Cardiac muscle cell (in vitro differentiated cells and primary cell): ENCODE data around the gene IL31. TPM values are rescaled to one million over a fixed set of nuclear protein-coding genes. Genes with fewer than 3 reads are reported as not detected.
"Not testable (repeated sequence)": the region's sequence is repeated elsewhere in the genome, so short reads cannot be mapped to it uniquely, and the experiment has no call there.

Source experiments
- DNase-seq, 2 donors: peaks; one replicate each; pipeline versions ENCODE4 v3.0.0 to v3.0.0-alpha.2; 2010 to 2017; ENCODE audit warnings: low read depth in 1 of 2, low spot score in 1 of 2
- H3K27ac ChIP-seq: fragments of 200-600 bp; sonication (generic); 2 replicates; pipeline ENCODE4 v1.5.1; 2016
- H3K27me3 ChIP-seq: fragments of 200-600 bp; sonication (generic); 2 replicates; pipeline ENCODE4 v1.6.0; 2016; ENCODE audit warnings: control low read depth
- H3K36me3 ChIP-seq: fragments of 200-600 bp; sonication (generic); 2 replicates; pipeline ENCODE4 v1.5.1; 2016; ENCODE audit warnings: control low read depth
- H3K4me1 ChIP-seq: fragments of 200-600 bp; sonication (generic); 2 replicates; pipeline ENCODE4 v1.8.1; 2017; ENCODE audit warnings: low read depth, mild to moderate bottlenecking, mixed run types
- H3K4me3 ChIP-seq: fragments of 200-600 bp; sonication (generic); 2 replicates; pipeline ENCODE4 v1.5.1; 2016; ENCODE audit warnings: mild to moderate bottlenecking
- H3K9me3 ChIP-seq: fragments of 200-600 bp; sonication (generic); 2 replicates; pipeline ENCODE4 v1.5.1; 2017; ENCODE audit warnings: low read depth, mild to moderate bottlenecking, control low read depth
- polyA plus RNA-seq: library from polyadenylated mRNA; unstranded; fragments of >200 nt; fragmentation: Nextera tagmentation; extraction: Ambion mirVana; gene quantifications from 2 replicates; pipeline ENCODE4 v1.2.1, GENCODE V29; 2016
- total RNA-seq: library from RNA; depleted of rRNA; stranded (reverse); fragments of >200 nt; gene quantifications from 2 replicates; pipeline ENCODE4 v1.2.3, GENCODE V29; 2016
- TF ChIP-seq, protein P1 (sequence below): IDR thresholded peaks from 2 replicates; pipeline ENCODE4 v1.5.1; 2012; ENCODE audit warnings: low read depth, mild to moderate bottlenecking, low read length

The IL31 gene
- total and polyA plus RNA-seq, 2 experiments from 2014 or later: not detected

DNA sequence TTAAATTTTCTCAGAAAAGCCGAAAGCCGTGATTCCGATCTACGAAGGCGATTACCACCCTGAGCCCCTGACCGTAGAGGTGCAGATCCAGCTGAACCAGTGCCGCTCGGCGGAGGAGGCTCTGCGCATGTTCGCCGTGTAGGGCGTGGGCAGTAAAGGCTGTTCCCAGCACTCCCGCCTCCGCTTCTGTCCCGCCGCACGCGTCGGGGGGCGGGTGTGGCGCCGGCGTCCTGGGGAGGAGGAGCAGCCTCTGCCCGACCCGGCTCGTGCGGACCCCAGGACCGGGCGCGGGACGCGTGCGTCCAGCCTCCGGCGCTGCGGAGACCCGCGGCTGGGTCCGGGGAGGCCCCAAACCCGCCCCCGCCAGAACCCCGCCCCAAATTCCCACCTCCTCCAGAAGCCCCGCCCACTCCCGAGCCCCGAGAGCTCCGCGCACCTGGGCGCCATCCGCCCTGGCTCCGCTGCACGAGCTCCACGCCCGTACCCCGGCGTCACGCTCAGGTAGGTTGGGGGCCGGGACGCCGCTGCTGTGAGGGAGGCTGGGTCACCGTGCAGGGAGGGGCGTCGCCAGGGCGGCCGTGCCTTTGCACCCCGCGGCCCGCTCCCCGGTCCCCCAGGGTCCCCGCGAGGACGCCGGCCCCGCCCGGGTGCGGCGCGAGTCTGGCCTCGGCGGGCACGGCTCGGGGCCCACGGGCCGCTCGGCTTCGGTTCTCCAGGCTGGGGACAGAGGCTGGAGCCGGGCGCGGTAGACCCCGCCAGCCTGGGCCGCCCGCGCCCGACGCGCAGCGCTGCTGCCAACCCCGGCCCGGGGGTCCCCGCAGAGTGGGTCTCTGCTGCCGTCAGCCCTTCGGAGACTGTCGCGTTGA, 29.5 kb upstream of the IL31 start, which contains the start of gene B3GNT4:
B3GNT4 (plus strand) TSS at position 409 of the 866 bp plus-strand sequence. CDS start 910 bp downstream, outside the sequence.
- Histone ChIP-seq H3K4me1 (no peaks in the 10 kb centered on the region), H3K9me3 (no peaks in the 10 kb centered on the region), H3K27me3 (peaks cover 42% of the 10 kb centered on the region), H3K27ac (no peak within 1 kb of the TSS), H3K36me3 (peaks cover 8% of the 10 kb centered on the region), H3K4me3 (peak within 1 kb of the TSS; percentile 35)
- peak; percentile 53 to 58 for DNase-seq
- TF ChIP-seq, protein P1, sequence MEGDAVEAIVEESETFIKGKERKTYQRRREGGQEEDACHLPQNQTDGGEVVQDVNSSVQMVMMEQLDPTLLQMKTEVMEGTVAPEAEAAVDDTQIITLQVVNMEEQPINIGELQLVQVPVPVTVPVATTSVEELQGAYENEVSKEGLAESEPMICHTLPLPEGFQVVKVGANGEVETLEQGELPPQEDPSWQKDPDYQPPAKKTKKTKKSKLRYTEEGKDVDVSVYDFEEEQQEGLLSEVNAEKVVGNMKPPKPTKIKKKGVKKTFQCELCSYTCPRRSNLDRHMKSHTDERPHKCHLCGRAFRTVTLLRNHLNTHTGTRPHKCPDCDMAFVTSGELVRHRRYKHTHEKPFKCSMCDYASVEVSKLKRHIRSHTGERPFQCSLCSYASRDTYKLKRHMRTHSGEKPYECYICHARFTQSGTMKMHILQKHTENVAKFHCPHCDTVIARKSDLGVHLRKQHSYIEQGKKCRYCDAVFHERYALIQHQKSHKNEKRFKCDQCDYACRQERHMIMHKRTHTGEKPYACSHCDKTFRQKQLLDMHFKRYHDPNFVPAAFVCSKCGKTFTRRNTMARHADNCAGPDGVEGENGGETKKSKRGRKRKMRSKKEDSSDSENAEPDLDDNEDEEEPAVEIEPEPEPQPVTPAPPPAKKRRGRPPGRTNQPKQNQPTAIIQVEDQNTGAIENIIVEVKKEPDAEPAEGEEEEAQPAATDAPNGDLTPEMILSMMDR: no peak

DNA sequence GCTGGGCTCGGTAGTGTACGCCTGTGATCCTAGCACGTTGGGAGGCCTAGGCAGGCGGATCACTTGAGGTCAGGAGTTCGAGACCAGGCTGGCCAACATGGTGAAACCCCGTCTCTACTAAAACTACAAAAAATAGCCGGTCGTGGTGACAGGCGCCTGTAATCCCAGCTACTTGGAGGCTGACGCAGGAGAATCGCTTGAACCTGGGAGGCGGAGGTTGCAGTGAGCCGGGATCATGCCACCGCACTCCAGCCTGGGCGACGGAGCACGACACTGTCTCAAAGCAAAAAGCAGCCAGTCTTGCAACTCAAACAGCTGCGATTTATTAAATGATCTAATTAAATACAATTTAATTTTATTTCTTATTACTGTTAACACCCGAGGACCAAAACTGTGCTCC, 28.8 kb upstream of the IL31 start:
- H3K4me1 ChIP-seq, H3K9me3 ChIP-seq, H3K27ac ChIP-seq, H3K36me3 ChIP-seq, DNase-seq: not testable (repeated sequence)
- peaks cover 42% of the 10 kb centered on the region for H3K27me3 ChIP-seq
- H3K4me3 ChIP-seq: peak overlapping the region; percentile 35

DNA sequence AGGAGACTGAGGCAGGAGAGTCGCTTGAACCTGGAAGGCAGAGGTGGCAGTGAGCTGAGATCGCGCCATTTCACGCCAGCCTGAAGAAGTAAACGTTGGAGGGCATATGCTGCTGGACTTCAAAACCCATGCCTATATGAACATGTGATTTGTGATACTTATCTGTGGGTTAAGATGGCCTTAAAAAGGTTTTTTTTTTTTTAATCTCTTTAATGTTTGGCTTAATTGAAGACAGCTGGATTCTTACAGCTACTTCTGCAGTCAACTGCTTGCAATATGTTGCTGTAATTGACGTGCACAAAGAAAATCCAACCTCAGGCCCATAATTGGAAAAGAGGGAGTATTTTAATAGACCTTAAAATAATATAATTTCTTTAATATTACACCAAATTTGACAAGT, 28.0 kb upstream of the IL31 start:
- no peaks in the 10 kb centered on the region for H3K4me1 ChIP-seq
- no peaks in the 10 kb centered on the region for H3K9me3 ChIP-seq
- no peak overlapping the region for H3K27ac ChIP-seq
- DNase-seq: no peak
- peaks cover 42% of the 10 kb centered on the region for H3K27me3 ChIP-seq
- H3K36me3 ChIP-seq: no peaks in the 10 kb centered on the region
- H3K4me3 ChIP-seq: no peak overlapping the region
- TF ChIP-seq, protein P1: no peak

- Histone ChIP-seq H3K9me3 (no peaks in the 10 kb centered on the region), H3K4me3 (no peak overlapping the region), H3K27ac (no peak overlapping the region), H3K4me1 (no peaks in the 10 kb centered on the region), H3K36me3 (no peaks in the 10 kb centered on the region), H3K27me3 (peaks cover 42% of the 10 kb centered on the region)
- TF ChIP-seq, protein P1: no peak
- DNase-seq: no peak
These were observed 27.4 kb upstream of the IL31 start for GRCh38 chr12:122201381-122201780.

DNA sequence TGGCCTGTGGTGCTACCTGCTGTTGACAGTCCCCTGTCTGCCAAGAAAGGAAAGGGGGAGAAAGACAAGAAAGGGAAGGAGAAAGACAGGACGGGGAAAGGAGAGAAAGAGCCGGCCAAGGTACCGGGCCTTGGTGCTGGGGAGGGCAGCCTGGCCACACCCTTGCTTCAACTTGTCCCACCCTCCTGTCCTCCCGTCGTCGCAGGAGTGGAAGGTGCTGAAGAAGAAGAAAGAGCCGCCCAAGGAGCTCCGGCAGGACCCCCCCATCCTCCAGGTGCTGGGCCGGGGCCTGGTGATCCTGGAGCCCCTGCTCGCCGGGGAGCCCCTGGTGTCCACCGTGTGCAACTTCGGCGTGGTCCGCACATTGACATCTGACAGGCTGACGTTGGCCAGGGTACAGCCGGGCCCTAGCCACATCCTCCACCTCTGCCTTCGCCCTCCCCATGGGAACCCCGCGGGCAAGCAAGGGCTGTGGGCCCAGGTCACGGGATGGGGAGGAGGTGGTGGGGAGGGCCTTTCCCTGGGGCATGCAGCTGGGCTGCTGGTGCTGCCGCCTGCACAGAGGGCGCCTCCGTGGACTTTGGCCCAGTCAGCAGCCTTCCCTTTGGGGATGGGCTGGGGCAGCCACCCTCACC, 26.6 kb upstream of the IL31 start:
- Histone ChIP-seq H3K9me3 (no peaks in the 10 kb centered on the region), H3K27me3 (peaks cover 42% of the 10 kb centered on the region), H3K36me3 (no peaks in the 10 kb centered on the region), H3K4me3 (no peak overlapping the region), H3K27ac (no peak overlapping the region), H3K4me1 (no peaks in the 10 kb centered on the region)
- TF ChIP-seq, protein P1: no peak
- peak in 1 of 2 donors; percentile 19 for DNase-seq
